GM20000 (cell line): Measurements from ENCODE around the gene BAG2.

Experiments
- DNase-seq: peaks from one replicate; pipeline ENCODE4 v3.0.0; 2012; ENCODE audit warnings: low spot score
- CTCF ChIP-seq: IDR thresholded peaks from 2 replicates; pipeline ENCODE4 v1.5.1; 2012; ENCODE audit warnings: mild to moderate bottlenecking, control low read depth; ENCODE audit errors: extremely low read depth, missing control alignments

The BAG2 gene

DNA sequence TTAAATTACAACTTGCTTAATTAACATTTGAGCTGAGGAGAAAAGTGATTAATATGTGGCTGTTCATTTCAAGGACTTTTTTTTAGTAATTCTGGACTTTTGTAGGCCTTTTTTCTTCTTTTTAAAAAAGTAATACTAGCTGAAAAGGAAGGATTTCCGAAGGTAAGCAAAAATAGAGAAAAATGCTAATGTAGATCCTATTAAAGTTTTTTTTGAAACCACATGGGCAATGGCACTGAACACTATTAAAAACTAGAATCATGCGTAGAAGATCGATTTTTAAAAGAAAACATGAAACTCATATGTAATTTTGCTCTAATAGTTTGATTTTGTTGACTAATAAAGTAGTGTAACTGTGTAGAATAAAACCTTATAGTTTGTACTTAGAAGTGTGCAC is 2.4 kb downstream of the BAG2 start:
- no peak for TF ChIP-seq CTCF
- no peak for DNase-seq

- TF ChIP-seq CTCF: no peak
- no peak for DNase-seq
Observed at GRCh38 chr6:57177545-57178265, 5.6 kb downstream of the BAG2 start.

GRCh38 chr6:57180596-57180995 is 8.5 kb downstream of the BAG2 start:
- DNase-seq: no peak
- no peak for TF ChIP-seq CTCF

- no peak for TF ChIP-seq CTCF
- DNase-seq: no peak
Observed at GRCh38 chr6:57182017-57182432, 9.9 kb downstream of the BAG2 start.

DNA sequence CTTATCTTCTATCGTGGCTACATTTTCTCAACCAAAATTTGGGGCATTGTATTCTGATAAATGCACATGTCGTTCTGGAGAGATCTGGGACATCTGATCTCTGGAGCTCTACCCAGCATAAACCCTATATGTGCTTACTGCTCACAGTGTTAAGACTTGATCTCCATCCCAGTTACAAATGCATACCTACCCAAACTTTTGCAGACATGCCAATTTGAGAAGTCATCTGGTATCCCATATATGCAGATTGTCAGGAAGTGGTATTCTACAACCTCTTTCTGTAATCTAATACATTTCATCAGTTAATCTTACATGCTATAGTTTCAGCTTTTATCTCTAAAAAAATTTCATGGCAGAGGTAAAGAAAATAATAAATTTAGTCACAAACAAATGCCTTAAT is 11.2 kb downstream of the BAG2 start:
- no peak for TF ChIP-seq CTCF
- DNase-seq: no peak

GRCh38 chr6:57190140-57190539 is 18.0 kb downstream of the BAG2 start:
- no peak for TF ChIP-seq CTCF

GRCh38 chr6:57193177-57193576 is 21.1 kb downstream of the BAG2 start:
- TF ChIP-seq CTCF: no peak
- DNase-seq: no peak

More at GRCh38 chr6:57190140-57190539, 18.0 kb downstream of the BAG2 start:
- DNase-seq: no peak
